ENCODE data around the gene AOC2.
"Not testable (repeated sequence)": the region's sequence is repeated elsewhere in the genome, so short reads cannot be mapped to it uniquely, and the experiment has no call there.

AOC2 gene

GRCh38 chr17:42853968-42854790 is 9.8 kb downstream of the AOC2 start:
- DNase-seq (ENCODE audit: low read depth) = no peak

- no peak for DNase-seq (ENCODE audit: low read depth)
Observed at GRCh38 chr17:42855048-42855596, 10.7 kb downstream of the AOC2 start.

DNA sequence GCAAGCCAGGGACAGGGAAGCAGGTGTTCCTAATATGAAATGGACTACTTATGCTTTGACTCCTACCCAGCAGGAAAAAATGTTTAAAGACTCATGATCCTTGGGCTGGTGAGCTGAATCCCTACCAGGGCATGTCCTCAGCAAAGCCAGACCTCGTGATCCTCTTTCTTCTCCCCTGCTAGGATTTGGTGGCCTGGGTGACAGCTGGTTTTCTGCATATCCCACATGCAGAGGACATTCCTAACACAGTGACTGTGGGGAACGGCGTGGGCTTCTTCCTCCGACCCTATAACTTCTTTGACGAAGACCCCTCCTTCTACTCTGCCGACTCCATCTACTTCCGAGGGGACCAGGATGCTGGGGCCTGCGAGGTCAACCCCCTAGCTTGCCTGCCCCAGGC is 11.7 kb downstream of the AOC2 start:
- not testable (repeated sequence) for DNase-seq (ENCODE audit: low read depth)

GRCh38 chr17:42856516-42856915 is 12.1 kb downstream of the AOC2 start:
- DNase-seq (ENCODE audit: low read depth) = not testable (repeated sequence)

DNA sequence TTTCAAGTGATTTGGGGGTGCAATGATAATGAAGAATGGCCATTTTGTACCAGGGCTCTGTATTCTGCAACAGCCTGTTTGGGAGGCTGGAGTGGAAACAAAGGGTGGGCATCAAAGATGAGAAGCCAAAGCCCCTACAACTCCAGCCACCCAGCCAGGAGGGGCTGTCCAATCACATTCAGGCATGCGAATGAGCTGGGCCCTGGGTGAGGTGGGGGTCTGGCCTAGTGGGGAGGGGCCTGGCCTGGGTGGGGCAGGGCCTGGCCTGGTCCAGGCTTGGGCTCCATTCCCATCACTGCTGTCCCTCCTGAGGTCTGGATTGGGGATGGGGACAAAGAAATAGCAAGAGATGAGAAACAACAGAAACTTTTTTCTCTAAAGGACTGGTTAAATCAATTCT is 13.0 kb downstream of the AOC2 start:
- DNase-seq (ENCODE audit: low read depth) = no peak

- DNase-seq (ENCODE audit: low read depth) = no peak
Observed at GRCh38 chr17:42865638-42866094, 21.3 kb downstream of the AOC2 start.

GRCh38 chr17:42866216-42866615 is 21.8 kb downstream of the AOC2 start:
- DNase-seq (ENCODE audit: low read depth) = no peak

- no peak for DNase-seq (ENCODE audit: low read depth)
Observed at GRCh38 chr17:42866631-42867575, 22.5 kb downstream of the AOC2 start.

DNA sequence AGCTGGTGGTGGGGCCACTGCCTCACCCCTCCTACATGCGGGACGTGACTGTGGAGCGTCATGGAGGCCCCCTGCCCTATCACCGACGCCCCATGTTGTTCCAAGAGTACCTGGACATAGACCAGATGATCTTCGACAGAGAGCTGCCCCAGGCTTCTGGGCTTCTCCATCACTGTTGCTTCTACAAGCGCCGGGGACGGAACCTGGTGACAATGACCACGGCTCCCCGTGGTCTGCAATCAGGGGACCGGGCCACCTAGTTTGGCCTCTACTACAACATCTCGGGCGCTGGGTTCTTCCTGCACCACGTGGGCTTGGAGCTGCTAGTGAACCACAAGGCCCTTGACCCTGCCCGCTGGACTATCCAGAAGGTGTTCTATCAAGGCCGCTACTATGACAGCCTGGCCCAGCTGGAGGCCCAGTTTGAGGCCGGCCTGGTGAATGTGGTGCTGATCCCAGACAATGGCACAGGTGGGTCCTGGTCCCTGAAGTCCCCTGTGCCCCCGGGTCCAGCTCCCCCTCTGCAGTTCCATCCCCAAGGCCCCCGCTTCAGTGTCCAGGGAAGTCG is 23.4 kb downstream of the AOC2 start:
- not testable (repeated sequence) for DNase-seq (ENCODE audit: low read depth)

- DNase-seq (ENCODE audit: low read depth) = no peak
Observed at GRCh38 chr17:42868338-42868737, 24.0 kb downstream of the AOC2 start.

DNA sequence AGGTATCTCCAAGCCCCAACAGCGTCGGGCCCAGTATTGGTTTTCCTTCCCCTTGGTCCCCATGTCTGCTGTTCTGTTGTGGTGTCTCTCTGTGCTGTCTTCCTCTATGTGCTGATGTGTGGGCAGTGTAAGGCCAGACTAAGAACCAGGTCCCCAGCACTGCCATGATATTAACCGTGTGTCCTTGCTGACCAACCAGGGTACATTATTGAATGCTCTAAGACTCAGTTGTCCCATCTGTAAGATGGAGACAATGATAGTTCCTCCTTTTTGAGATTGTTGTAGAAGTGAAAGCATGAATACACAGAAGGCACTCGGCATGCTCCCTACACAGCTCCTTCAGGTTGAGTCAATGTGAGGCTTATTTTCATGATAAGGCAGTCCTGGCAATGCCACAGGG is 27.3 kb downstream of the AOC2 start:
- no peak for DNase-seq (ENCODE audit: low read depth)

- DNase-seq (ENCODE audit: low read depth) = no peak
Observed at GRCh38 chr17:42872251-42872965, 28.0 kb downstream of the AOC2 start.

- DNase-seq (ENCODE audit: low read depth) = no peak
Observed at GRCh38 chr17:42873315-42873714, 28.9 kb downstream of the AOC2 start.

GRCh38 chr17:42873932-42874695 is 29.7 kb downstream of the AOC2 start:
- not testable (repeated sequence) for DNase-seq (ENCODE audit: low read depth)

DNA sequence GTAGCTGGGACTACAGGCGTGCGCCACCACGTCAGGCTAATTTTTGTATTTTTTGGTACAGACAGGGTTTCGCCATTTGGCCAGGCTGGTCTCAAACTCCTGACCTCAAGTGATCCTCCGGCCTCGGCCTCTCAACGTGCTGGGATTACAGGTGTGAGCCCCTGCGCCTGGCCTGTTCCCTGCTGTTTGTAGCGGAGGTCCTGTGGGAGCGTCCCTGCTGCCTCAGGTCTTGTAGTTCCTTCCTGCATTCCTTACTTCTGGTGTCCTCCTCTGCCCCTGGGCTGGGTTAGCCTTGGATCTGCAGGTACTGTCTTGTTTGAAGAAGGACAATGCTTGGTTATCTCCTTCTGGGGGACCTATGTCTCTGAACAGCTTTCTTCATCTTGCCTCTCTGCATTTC is 32.7 kb downstream of the AOC2 start:
- no peak for DNase-seq (ENCODE audit: low read depth)

DNA sequence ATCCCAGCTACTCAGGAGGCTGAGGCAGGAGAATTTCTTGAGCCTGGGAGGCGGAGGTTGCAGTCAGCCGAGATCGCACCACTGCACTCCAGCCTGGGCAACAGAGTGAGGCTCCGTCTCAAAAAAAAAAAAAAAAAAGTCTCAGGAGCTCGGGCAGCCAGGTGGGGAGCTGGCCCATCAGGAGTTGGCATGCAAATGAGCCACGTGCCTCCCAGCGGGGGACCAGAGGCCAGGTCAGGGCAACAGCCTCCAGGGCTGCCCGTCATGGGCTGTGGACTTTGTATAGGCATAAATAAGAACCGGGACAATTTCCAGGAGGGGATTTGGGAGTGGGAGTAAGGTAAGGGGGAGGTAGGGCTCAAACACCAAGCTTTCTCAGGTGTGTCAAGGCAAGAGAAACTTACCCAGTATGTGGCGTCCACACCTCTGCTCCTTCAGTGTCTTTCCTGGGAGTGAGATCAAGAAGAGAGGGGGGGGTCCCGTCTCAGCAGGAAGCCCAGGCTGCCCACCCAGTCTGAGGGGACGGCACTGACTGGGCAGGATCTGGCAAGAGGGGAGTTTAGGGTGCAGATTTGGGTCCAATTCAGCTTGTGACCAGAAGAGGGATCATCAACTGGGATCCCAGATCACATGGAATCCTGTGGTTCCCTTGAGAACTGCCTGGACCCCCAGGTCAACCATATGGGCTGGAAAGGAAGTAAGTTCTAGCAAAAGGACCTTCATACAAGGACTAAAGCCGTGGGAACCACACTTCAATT is 33.9 kb downstream of the AOC2 start:
- no peak for DNase-seq (ENCODE audit: low read depth)

DNA sequence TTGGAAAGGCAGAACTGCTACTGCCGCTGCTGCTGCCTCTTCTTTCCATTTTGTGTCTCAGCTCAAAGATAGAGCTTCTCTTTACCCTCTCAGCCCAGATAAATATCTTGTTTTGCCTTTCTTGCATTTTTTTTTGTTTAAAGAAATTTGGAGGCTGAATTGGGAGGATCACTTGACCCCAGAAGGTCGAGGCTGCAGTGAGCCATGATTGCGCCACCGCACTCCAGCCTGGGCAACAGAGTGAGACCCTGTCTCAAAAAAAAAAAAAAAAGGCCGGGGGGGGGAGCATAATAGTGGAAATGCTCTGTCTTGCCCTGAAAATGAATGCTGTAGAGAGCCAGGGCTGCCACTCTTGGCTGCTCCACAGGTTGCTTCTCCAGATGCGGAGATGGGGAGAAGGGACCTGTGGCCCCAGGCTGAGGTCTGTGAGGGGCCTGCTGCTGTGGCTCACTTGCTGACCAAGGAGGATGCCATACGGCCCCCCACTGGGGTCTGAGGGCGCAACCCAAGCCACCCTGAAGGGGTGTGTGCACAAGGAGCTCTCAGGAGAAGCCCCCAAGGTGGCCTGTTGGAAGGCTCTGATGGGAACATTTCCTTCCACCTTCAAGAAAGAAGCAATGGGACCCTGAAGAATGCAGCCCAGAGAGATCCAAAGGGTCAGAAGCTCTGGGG is 34.7 kb downstream of the AOC2 start:
- no peak for DNase-seq (ENCODE audit: low read depth)

GRCh38 chr17:42879596-42879985 is 35.2 kb downstream of the AOC2 start:
- DNase-seq (ENCODE audit: low read depth) = no peak

GRCh38 chr17:42880776-42881310 is 36.5 kb downstream of the AOC2 start:
- DNase-seq (ENCODE audit: low read depth) = no peak

Data from activated T-cell treated with anti-CD3 and anti-CD28 coated beads for 48 hours (primary cell).